GM23248 (cell line): ENCODE measurements around the gene COL8A1.

ENCODE experiments used
- EZH2 ChIP-seq: fragments of 200-600 bp; sonication (generic); IDR thresholded peaks from 2 replicates; pipeline ENCODE4 v1.6.1; 2018; ENCODE audit warnings: antibody characterized with exemption, mild to moderate bottlenecking; ENCODE audit not compliant: insufficient read depth, poor library complexity, severe bottlenecking
- EZH2phosphoT487 ChIP-seq: fragments of 200-600 bp; sonication (generic); IDR thresholded peaks from 2 replicates; pipeline ENCODE4 v1.6.1; 2018; ENCODE audit warnings: antibody characterized with exemption, moderate library complexity, mild to moderate bottlenecking, low read depth; ENCODE audit not compliant: insufficient read depth

DNA sequence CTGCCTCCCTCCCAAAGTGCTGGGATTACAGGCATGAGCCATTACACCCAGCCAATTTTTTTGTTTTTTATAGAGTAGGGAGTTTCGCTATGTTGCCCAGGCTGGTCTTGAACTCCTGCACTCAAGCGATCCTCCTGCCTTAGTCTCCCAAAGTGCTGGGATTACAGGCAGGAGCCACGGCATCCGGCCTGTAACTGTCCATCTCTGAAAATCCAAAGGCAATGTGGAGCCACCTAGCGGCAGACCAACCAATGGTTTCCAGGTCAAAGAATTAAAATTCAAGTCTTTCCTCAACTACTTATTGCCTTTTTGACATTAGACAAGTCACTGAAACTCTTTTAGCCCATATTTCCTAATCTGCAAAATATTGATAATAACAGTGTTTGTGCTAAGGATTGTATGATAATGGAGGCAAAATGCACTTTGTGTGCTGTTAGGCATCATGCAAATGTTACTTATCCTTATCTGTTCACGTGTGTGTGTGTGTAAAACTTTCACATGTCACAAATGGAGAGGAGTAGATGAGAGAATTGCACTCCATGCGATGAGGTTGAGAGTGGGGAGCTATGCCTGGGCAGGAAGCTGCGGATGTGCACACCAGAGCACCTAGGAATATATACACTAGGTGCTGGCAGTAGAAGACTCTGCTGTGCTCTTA, 48.7 kb downstream of the COL8A1 start:
- TF ChIP-seq EZH2phosphoT487 (no peak), EZH2 (no peak)
